ENCODE results near the gene CAPN11.

Gene CAPN11

DNA sequence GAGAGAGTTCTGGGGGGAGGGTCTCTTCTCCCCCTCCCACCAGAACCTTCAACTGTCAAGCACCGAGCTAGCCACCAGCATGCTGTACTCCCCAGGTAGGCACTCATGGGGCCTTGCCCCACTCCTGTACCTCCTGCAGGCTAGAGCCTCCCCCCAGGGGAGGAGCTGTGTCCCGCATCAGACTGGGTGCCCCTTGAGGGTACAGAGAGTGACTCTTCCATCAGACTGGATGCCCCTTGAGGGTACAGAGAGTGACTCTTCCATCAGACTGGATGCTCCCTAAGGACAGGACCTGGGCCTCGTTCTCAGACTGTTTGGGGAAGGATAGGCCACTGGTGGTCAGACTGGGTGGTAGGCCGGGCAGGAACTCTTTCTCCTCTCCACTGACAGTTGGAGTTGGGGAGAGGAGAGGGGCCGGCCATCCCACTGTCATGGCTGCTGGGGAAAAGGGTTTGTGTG is at the start of gene CAPN11:
Gene CAPN11, plus strand, starts transcription at position 51 of the 459 bp plus-strand sequence. Its CDS starts 29 bp downstream, at position 80.
- in situ Hi-C loops (cut with MboI; ENCODE audit: low sequenced_read_pairs): no loop called here

DNA sequence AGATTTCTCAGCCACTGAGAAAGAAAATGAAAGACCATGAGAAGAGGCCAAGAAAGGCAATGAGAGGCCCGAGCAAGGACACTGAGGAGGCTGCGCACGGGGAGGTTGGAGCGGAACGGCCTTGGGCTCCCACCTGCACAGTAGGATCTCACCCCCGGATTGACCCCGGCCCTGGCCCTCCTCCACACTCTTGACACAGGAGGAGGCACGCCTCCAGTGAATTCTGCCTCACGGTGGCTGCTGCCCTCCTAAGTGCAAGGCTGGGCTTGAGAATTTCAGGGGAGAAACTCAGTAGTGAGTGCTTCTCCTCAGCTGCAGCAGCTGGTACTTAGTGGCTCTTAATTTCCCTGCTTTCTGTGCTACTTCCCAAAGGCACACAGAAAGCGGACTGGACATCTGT is 49.4 kb upstream of the CAPN11 start:
- in situ Hi-C loops (cut with MboI; ENCODE audit: low sequenced_read_pairs): loop anchor here (5.0 kb wide), 1 partner anchor 43 kb away; no protein-coding TSS in a partner anchor

DNA sequence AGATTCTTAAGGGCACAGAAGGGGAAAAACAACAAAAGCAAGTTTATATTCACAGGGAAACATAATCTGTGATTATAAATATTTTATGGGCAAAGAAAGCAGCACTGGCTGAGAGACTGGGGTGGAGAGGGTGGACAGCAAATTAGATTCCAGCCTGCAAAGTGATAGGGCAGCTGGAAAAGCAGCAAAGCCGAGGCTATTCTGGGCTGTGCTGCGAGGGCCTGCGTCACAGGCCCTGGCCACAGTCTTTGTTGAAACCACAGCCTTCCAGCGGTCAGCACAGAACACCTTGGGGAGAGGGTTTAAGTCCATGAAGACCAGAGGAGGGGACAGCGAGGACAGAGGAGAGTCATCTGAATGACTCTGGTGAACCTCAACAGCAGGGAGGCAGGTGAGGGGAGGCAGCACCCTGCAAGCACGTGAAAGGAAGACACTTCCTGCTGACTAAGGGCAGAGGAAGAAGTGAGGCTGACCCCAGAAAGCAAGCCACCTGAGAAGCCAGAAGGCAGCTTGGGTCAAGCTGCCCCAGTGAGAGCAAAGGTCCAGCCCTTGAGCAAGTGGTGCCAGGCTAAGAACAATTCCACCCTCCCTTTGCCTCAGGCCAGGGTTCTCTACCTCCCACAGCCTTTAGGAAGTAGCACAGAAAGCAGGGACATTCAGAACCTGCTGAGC is 48.5 kb upstream of the CAPN11 start:
- in situ Hi-C loops (cut with MboI; ENCODE audit: low sequenced_read_pairs): no loop called here

DNA sequence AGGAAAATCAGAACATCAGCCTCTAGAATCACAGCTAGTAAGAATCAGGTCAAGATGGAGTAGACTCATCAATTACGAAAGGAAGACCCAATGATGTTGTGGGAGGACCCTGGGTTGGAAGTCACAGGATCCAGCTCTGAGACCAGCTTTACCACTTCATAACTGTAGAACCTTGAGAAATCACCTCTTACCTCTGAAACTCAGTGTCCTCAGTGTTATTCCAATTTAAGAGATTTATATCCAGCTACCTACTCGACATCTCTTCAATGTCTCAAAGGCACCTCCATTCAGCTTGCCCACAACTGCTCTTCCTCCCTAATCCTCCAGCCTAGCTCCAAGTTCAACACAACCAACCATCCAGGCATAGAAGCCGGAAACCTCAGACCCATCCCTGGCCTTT is 47.7 kb upstream of the CAPN11 start:
- in situ Hi-C loops (cut with MboI; ENCODE audit: low sequenced_read_pairs): no loop called here

DNA sequence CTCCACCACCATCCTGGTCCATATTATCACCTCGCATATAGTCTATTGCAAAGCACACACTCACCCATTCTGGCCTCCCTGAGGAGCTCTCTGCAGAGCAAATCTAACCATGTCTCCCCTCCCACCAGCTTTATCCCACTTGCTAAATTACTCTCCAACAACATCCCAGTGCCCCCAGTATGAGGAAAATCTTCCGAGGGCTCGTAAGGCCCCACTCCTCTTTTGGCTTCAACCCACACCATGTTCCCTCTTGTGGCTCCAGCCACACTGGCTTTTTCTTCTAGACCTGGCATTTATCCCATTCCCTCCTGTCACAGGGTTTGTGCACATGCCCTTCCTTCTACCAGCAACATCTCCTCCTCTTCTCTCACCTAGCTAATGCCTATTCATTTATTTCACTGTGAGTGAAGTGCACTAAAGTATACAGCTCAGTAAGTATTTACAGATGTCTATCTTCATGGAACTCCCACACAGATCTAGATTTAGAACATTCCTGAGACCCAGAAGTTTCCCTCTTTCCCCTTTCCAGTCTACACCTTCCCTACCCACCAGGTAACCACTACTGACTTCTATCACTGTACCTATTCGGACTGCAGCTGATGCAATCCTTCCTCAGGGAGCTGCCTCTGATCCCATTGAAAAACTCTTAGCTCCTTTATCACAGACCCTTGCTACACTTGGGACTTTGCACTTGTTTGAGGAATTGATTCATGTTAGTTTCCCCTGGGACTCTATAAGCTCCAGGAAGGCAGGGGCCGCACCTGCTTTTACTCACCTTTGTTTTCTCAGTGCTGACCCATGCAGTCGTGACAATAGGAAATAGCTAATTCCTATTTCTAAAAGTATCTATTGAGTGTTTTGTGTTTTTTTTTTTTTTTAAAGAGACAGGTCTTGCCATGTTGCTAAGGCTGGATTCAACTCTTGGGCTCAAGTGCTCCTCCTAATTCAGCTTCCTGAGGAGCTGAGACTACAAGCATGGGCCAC is 46.9 kb upstream of the CAPN11 start:
- in situ Hi-C loops (cut with MboI; ENCODE audit: low sequenced_read_pairs): no loop called here

DNA sequence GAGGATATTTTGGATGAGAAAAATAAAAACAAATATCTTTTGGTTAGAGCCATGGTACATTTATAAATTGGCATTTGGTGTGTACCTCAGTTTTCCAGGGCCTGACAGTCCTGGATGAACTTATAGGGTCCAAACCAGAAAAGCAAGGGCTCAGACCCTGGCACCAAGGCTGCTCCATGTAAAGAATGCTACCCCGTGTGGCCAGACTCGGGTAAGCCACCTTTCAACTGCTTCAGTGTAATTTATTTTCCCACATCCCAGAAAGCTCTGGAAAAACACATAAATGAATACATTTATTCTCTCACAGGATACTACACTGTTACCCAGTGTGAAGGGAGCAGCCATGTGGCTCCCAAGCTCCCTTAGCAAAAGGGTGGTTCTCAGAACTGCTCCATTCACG is 45.2 kb upstream of the CAPN11 start:
- in situ Hi-C loops (cut with MboI; ENCODE audit: low sequenced_read_pairs): no loop called here

DNA sequence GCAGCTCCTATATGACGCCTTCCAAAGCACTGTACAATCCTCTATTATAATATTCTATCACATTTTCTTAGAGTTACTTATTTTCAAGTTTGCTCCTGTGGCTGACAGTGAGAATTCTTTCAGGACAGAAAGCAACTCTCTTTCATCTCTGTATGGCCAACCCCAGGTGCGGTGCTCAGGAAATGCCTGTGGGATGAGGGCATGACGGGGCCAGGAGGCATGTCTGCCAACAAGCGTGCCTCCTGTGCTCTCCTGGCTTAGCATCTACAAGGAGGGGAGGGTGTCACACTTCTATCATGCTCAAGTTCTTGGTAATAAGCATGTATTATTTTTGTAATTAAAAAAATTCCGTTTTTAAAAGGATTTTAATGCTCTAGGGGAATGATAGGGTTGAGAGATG is 42.8 kb upstream of the CAPN11 start:
- in situ Hi-C loops (cut with MboI; ENCODE audit: low sequenced_read_pairs): no loop called here

DNA sequence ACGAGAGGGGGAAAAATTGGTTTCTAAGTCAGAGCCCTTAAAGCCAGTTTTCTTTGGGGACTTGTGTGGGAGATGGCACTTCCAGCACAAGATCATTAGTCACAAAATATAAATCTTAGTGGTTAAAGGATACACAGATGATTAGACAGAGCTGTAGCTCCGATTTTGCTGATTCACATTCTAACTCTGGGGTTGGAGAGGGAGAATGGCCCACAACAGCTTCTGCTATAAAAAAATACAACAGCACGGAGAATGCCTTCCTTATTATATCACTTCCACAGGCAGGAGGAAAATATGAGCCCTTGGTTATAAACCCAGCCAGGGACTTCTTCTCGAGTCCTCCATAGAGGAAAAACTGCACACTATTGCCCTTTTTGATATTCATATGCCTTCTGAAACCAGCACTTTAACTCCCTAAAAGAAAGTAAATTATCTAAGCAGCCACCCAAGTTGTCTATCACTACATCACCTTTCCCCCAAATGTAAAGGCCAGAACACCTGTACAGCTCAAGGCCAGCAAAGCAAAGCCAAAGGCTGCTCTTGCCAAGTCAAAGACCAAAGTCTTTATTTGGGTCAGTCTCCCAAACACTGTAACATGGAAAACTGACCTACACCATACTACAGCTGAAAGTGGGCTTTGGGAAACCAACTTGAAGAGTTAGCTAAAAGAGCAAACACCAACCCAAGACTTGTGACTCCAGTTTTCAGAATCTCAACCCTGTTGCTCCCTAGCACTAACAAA is 41.8 kb upstream of the CAPN11 start:
- in situ Hi-C loops (cut with MboI; ENCODE audit: low sequenced_read_pairs): no loop called here

DNA sequence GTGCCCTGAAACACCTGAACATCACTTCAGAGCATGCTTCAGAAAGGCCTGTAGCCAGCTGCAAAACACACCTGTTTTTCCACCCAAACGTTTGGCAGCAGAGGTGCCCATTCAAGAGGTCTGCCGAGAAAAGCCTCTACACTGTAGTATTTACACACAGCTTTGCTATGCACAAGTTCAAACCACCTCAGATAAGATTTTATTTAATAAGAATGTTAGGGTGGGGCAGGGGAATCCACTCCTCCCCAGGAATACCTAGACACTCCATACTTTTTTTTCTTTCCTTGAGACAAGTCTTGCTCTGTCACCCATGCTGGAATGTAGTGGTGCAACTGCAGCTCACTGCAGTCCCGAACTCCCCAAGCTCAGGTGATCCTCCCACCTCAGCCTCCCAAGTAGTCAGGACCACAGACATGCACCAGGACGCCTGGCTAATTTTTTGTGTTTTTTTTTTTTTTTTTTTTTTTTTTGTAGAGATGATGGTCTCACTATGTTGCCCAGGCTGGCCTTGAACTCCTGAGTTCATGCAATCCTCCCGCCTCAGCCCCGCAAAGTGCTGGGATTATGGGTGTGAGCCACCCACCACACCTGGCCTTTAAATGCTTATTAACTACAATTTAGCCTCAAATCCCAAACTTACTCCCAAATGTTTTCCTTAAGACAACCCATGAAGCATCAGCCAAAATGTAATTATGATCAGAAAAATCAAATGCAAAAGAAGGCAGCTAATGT is 41.1 kb upstream of the CAPN11 start:
- in situ Hi-C loops (cut with MboI; ENCODE audit: low sequenced_read_pairs): no loop called here

DNA sequence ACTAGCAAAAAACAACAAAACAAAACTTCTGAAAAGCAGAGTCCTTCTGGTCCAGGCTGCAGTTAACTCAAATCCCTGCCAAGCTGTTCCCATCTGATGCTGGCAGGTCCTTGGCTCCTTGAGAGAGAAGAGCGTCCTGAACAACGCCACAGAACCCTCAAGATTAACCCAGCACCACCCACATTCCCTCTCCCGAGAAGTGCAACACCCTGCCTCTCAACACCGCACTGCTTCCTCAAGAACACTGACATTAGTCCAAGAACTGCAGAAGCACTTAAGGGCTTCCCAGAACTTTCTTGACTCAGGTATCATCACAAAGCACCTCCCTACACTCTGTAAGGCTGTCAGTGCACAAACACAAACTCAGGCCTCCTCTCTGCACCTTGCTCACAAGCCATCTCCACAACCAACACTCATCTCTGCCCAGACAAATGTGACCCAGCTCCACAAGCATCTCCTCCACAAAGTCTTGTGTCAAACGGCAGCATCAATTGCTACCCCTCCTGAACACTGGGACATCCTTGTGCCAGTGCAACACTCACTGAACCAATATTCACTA is 38.8 kb upstream of the CAPN11 start:
- in situ Hi-C loops (cut with MboI; ENCODE audit: low sequenced_read_pairs): no loop called here

DNA sequence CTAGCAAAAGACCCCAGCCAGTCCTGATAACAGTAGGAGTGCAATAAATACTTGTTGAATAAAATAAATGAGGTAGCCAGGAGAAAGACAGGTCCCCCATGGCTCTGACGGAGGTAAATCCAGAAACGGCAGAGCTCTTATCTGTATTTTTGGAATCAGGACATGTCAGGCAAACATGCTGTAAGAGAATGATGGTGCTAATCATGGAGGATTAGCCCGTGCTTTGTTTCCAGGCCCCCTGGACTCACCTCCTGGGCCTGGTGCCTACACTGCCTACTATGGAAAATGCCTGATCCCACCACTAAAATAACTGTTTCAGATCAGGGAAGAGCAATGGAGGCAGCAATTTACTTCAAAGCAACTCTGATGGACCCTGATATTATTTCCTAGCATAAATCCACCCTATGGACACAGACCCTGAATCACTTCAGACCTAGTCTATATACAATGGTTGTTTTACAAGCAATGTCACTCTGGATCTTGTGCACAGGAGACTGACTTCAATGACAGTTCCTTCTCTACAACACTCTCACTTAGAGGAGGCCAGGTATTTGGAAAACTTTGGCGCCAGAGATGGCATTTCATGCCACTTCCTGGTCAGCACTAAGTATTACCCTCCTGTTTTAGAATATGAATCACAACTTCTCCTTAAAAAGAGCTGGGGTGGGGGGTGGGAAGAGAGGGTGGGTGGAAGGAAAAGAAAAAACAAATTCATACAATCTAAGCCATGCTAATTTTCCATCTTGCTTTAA is 37.8 kb upstream of the CAPN11 start:
- in situ Hi-C loops (cut with MboI; ENCODE audit: low sequenced_read_pairs): no loop called here

DNA sequence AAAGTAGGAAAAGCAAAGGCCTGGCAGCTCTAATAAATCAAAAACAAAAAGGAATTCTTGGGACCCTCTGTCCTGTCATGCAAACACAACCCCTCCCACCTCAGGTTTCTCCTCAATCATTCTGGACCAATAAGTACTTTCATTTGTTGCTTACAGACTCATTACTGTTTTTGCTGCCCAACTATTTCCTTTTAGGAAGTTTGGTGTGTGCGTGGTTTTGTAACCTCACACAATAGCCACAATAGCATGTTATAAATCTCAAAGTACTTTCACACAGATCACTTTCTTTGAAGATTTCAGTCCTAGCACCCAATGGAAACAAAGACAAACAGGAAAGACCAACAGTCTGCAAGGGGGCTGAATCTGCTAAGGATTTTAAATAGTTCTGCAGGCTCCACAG is 35.8 kb upstream of the CAPN11 start:
- in situ Hi-C loops (cut with MboI; ENCODE audit: low sequenced_read_pairs): no loop called here

DNA sequence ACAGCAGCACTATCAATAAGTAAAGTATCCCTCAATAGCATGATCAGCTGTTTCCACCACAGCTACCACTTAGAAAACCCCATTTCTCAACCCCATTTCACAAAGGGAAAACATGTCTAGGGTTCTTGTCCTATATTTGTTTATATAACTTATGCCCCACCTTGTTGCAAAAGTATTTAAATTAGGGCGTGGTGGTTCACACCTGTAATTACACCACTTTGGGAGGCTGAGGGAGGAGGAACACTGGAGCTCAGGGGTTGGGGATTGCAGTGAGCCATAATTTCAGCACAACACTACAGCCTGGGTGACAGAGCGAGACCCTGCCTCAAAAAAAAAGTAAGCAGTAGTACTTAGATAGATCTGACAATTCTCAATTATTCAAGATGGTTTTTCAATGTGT is 35.1 kb upstream of the CAPN11 start:
- in situ Hi-C loops (cut with MboI; ENCODE audit: low sequenced_read_pairs): no loop called here

DNA sequence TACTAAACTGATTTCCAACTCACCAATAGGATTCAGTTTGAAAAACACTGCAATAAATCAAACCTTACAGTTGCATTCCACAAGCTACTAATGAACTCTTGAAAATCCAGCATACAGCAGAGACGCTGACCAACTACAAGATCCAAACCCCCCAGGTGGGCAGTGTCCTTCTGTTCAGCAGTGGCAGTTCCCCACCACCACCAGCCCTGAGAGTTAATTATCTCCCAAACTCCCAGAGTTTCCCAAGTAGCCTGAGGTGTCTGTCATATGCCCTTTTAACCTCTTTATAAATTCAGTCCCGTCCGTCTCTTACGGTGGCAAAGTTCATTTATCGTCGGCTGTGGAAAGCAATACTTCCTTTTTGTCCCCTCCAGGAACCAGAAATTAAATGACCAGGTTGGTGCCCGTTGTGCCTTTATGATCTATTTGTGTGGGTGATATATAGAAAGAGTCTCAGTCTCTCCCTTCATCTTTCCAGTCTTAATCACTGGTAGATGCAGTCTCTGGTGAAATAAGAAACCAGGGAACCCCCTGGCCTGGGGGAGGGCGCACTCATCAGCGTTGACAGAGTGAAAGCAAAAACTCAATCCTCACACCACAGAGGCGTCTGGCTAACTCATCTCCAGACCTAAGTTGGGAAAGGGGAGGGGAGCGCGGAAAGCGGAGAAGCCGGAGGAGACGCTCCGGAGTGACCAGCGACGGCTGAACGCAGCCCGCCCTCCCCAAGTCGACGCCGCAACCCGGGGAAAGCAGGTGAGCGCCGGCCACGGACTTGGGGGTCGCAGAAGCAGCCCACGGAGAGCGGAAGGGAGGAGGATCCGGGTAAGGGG is 32.1 kb upstream of the CAPN11 start:
- in situ Hi-C loops (cut with MboI; ENCODE audit: low sequenced_read_pairs): no loop called here

DNA sequence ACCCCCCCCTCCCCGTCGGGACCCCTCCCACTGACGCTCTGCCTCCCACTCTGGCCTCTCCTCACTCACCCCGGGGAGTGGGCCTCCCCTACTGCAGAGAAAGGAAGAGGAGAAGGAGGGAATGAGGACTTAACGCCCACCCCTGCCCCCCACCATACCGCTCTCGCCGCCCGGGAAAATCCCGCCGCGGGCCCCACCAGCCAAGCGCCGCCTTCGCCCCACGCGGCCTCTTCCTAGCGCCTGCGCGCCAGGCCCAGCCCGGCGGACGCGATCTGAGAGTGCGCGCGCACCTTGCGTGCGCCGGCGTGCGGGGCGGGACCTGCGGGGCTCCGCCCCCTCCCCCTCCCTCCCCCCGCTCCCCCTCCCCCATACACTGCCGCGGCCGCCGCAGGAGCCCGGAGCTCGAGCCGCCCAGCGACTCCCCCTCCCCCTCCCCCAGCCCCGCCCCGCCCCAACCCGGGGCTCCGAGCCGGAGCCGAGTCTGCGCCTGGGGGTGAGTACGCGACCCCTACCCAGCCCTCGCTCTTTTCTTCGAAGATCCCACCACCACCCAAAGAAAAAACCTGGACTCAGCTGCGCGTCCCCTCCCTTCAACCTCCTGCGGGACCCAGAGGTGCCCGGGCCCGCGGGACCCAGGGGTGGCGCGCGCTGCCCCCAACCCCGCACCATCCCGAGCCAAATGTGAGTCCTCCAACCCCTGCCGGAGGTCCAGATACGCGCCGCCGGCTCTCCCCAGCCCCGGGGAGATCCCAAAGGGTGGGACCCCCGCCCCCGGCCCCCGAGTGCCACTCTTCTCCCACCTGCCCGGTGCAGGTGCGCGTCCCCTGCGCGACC is 31.2 kb upstream of the CAPN11 start, which contains the start of the genes MRPL14 and TMEM63B:
Gene MRPL14, minus strand, starts transcription at position 267 of the 834 bp plus-strand sequence. CDS start 10,841 bp downstream, outside the sequence.
Gene TMEM63B, plus strand, starts transcription at position 369 of the 834 bp plus-strand sequence. CDS start 7,031 bp downstream, outside the sequence.
- in situ Hi-C loops (cut with MboI; ENCODE audit: low sequenced_read_pairs): no loop called here

DNA sequence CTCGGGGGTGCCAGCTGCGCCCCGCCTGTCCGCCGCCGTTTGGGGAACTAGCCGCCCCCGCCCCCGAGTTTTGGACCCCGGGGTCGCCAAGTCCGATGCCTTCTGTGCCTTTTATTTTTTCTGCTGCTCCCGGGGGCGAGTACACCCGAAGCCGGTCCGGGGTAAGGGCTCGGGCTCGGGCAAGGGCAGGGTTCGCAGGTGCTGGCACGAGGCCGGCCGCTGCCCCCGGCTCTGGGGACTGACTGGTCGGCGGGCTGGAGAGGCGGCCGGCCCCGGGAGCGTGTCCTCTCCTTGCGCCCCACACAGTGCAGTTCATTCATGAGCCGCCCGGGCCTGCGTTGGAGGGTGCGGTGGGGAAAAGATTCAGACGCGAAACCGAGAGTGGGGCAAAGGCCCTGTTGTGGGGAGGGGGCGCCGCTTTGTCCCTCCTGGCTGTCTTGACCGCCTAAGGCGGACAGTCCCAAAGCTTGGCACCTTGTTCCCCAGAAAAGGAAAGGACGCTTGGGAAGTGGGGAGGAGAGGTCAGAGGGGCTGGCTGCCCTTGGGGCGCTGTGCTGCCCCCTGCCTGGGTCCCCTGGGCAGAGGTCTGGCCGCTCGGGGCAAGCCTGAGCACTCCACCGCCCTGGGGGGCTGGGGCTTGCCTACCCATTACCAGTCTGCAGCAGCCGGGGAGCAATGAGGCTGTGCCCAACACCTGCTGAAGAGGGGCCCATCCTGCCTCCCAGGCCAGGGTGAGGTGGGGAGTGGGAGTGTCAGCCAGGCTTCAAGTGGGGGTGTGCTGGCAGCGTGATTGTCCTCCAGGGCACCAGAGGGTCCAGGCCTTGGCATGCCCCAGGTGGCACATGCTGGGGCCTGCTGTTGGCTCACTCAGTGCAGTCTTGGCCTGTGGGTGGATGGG is 30.4 kb upstream of the CAPN11 start:
- in situ Hi-C loops (cut with MboI; ENCODE audit: low sequenced_read_pairs): no loop called here
